ENCODE measurements around the gene BRINP1. TPM values are rescaled to one million over a fixed set of nuclear protein-coding genes. Genes with fewer than 3 reads are reported as not detected.

The BRINP1 gene
- total RNA-seq, 2 experiments from 2014 or later: not detected

DNA sequence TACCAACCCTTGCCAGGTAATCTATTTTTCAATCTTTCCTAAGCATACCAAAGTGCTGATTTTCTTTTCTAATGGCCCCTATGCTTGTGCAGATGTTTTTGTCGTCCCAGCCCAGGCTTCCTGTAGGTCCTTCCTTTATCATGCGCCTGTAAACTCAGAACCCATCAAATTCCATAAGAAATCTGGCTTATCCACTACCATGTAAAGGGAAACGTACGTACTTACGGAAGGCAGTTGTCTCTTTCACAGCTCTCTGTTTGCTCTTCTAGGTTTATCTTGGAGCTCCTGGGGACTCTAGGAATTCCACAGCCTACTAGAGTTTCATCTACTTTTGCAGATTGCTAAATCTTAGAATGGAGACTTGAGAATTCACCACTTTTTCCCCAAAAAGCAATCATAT lies 9.0 kb downstream of the BRINP1 start:
- H3K9me3 ChIP-seq (ENCODE audit: low read length): no peaks in the 10 kb centered on the region
- no peak overlapping the region for H3K4me2 ChIP-seq (ENCODE audit: low read length)
- H3K27ac ChIP-seq (ENCODE audit: low read depth, low read length, poor library complexity, severe bottlenecking): no peak overlapping the region
- no peaks in the 10 kb centered on the region for H3K9me2 ChIP-seq (ENCODE audit: insufficient read depth, low read length)
- no peak overlapping the region for H3K4me3 ChIP-seq (ENCODE audit: low read depth, low read length, poor library complexity, severe bottlenecking)
- no peaks in the 10 kb centered on the region for H4K20me1 ChIP-seq (ENCODE audit: insufficient read depth, low read length)
- H3K4me1 ChIP-seq (ENCODE audit: insufficient read depth, low read length, poor library complexity, severe bottlenecking): no peaks in the 10 kb centered on the region
- no peak for TF ChIP-seq CTCF (conservative IDR thresholded peaks at IDR 0.05; ENCODE audit: low read length)
- no peak for TF ChIP-seq EZH2phosphoT487 (IDR thresholded peaks at IDR 0.05; ENCODE audit: borderline replicate concordance, low read depth, low read length)
- no peaks in the 10 kb centered on the region for H3K36me3 ChIP-seq (ENCODE audit: insufficient read depth, low read length)
- intact Hi-C loops (cut with micrococcal nuclease; ENCODE audit: unreplicated experiment): loop anchor here (5.0 to 10.0 kb wide), 2 partner anchors 835 to 1578 kb away; no protein-coding TSS in a partner anchor
- no peaks in the 10 kb centered on the region for H3K79me2 ChIP-seq (ENCODE audit: insufficient read depth, low read depth, low read length)
- no TSS peak for BruUV-seq (replicated peaks)
- POLR2A ChIA-PET: interaction anchor here (0.9 kb wide), 1 partner anchor 897 kb away, joined by 4 read pairs; no protein-coding TSS in a partner anchor
- no peak overlapping the region for H2AFZ ChIP-seq (ENCODE audit: low read length)
- CTCF ChIA-PET (ENCODE audit: unreplicated experiment): no interaction called here
- no peak for DNase-seq (ENCODE audit: low spot score)

DNA sequence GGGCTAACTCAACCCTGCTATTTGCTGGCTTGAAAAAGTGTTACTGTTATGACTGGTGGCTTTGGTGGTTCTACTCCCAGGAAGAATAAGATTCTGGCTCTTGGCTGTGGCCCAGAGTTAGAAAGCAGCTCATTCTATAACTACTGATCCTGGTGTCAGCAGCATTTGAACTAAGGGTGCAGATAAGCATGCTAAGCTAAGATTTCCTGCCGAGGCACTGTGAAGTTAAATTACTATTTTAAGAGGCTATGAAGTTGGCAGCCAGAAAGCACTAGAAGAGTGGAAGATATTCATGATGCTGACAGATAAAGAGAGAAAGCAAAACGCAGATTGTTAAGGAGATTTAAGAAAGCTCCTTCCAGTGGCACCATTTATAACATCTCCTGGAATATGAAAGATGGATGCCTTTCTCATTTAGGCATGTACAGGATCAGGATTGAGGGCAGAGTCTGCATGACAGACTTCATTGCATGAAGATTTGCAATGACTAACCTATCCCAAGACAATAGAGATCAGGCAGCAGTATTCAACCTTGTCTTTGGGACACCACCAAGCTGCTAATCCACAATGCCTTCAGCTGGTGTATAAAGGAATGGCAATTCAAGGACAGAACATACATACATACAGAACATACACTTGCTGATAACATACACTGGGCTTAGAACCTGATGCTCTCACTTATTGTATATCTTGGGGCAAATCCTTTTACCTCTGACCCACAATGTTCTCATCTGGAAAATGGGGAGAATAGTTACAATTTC lies 11.7 kb downstream of the BRINP1 start:
- intact Hi-C loops (cut with micrococcal nuclease; ENCODE audit: unreplicated experiment): no loop called here
- TF ChIP-seq EZH2phosphoT487 (IDR thresholded peaks at IDR 0.05; ENCODE audit: borderline replicate concordance, low read depth, low read length): no peak
- no peak for TF ChIP-seq CTCF (conservative IDR thresholded peaks at IDR 0.05; ENCODE audit: low read length)

DNA sequence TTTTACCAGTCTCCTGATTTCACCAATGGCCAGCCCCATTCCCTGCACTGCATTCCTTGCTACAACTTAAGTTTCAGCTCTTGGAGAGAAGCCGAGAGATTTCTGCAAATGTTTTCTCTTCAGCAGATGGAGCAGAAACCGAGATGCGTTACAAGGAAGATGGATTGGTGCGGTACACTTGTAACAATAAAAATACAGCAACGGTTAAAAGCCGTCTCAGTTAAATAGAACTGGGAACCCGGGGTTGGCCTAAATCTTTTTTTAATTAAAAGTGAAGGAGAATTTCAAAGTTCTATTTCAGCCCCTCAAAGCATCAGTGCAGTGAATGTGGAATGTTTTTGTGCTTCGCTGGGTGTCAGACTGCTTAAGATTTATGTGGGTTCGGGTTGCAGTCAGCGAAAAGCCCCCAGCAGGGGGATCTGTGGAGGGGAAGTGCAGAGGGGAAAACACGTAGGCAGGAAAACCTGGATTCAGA lies 19.8 kb downstream of the BRINP1 start:
- CTCF ChIA-PET (ENCODE audit: unreplicated experiment): no interaction called here
- BruUV-seq (replicated peaks): no TSS peak
- intact Hi-C loops (cut with micrococcal nuclease; ENCODE audit: unreplicated experiment): no loop called here

More for the DNA sequence above, 11.7 kb downstream of the BRINP1 start:
- H3K79me2 ChIP-seq (ENCODE audit: insufficient read depth, low read depth, low read length): no peaks in the 10 kb centered on the region
- no peaks in the 10 kb centered on the region for H3K36me3 ChIP-seq (ENCODE audit: insufficient read depth, low read length)
- H3K9me2 ChIP-seq (ENCODE audit: insufficient read depth, low read length): no peaks in the 10 kb centered on the region
- H3K9me3 ChIP-seq (ENCODE audit: low read length): no peaks in the 10 kb centered on the region
- no peaks in the 10 kb centered on the region for H3K4me1 ChIP-seq (ENCODE audit: insufficient read depth, low read length, poor library complexity, severe bottlenecking)
- no peak for DNase-seq (ENCODE audit: low spot score)
- no peak overlapping the region for H3K4me3 ChIP-seq (ENCODE audit: low read depth, low read length, poor library complexity, severe bottlenecking)
- H2AFZ ChIP-seq (ENCODE audit: low read length): no peak overlapping the region
- no peak overlapping the region for H3K27ac ChIP-seq (ENCODE audit: low read depth, low read length, poor library complexity, severe bottlenecking)
- POLR2A ChIA-PET: no interaction called here
- no peak overlapping the region for H3K4me2 ChIP-seq (ENCODE audit: low read length)
- no TSS peak for BruUV-seq (replicated peaks)
- CTCF ChIA-PET (ENCODE audit: unreplicated experiment): no interaction called here
- no peaks in the 10 kb centered on the region for H4K20me1 ChIP-seq (ENCODE audit: insufficient read depth, low read length)

More for the DNA sequence above, 19.8 kb downstream of the BRINP1 start:
- no peaks in the 10 kb centered on the region for H3K4me1 ChIP-seq (ENCODE audit: insufficient read depth, low read length, poor library complexity, severe bottlenecking)
- no peak for DNase-seq (ENCODE audit: low spot score)
- no peaks in the 10 kb centered on the region for H3K9me2 ChIP-seq (ENCODE audit: insufficient read depth, low read length)
- no peak overlapping the region for H2AFZ ChIP-seq (ENCODE audit: low read length)
- H3K4me3 ChIP-seq (ENCODE audit: low read depth, low read length, poor library complexity, severe bottlenecking): no peak overlapping the region
- no peaks in the 10 kb centered on the region for H4K20me1 ChIP-seq (ENCODE audit: insufficient read depth, low read length)
- POLR2A ChIA-PET: no interaction called here
- H3K4me2 ChIP-seq (ENCODE audit: low read length): no peak overlapping the region
- no peaks in the 10 kb centered on the region for H3K36me3 ChIP-seq (ENCODE audit: insufficient read depth, low read length)
- no peaks in the 10 kb centered on the region for H3K79me2 ChIP-seq (ENCODE audit: insufficient read depth, low read depth, low read length)
- H3K9me3 ChIP-seq (ENCODE audit: low read length): no peaks in the 10 kb centered on the region
- TF ChIP-seq CTCF (conservative IDR thresholded peaks at IDR 0.05; ENCODE audit: low read length) (no peak), EZH2phosphoT487 (IDR thresholded peaks at IDR 0.05; ENCODE audit: borderline replicate concordance, low read depth, low read length) (no peak)
- no peak overlapping the region for H3K27ac ChIP-seq (ENCODE audit: low read depth, low read length, poor library complexity, severe bottlenecking)

Data from OCI-LY7 (cell line).